Peyer's patch (tissue), 4 donors: ENCODE measurements around the gene RAPGEF1. TPM values are rescaled to one million over a fixed set of nuclear protein-coding genes. Genes with fewer than 3 reads are reported as not detected.
A peak's percentile ranks its signal among the peaks of the same experiment; 100 is the strongest.

ENCODE experiments used
- DNase-seq, 3 donors: peaks; one replicate each; pipeline ENCODE4 v3.0.0-alpha.2; 2017 to 2019
- H3K27ac ChIP-seq, 4 donors: fragments of 200-600 bp; sonication (generic); one replicate each; pipeline ENCODE4 v1.5.1; 2016 to 2019
- H3K27me3 ChIP-seq, 2 donors: fragments of 200-600 bp; sonication (generic); one replicate each; pipeline ENCODE4 v1.5.1; 2019
- H3K36me3 ChIP-seq, 3 donors: fragments of 200-600 bp; sonication (generic); one replicate each; pipeline ENCODE4 v1.5.1; 2016 to 2019
- H3K4me1 ChIP-seq, 4 donors: fragments of 200-600 bp; sonication (generic); one replicate each; pipeline ENCODE4 v1.5.1; 2016 to 2019
- H3K4me3 ChIP-seq, 4 donors: fragments of 200-600 bp; sonication (generic); 1 replicate in 3 of 4; 2 replicates in 1 of 4; pipeline ENCODE4 v1.5.1; 2016 to 2019; ENCODE audit warnings: mild to moderate bottlenecking in 1 of 4
- H3K9me3 ChIP-seq, 4 donors: fragments of 200-600 bp; sonication (generic); one replicate each; pipeline ENCODE4 v1.5.1; 2016 to 2019; ENCODE audit warnings: mild to moderate bottlenecking in 1 of 4
- POLR2A ChIP-seq, 2 donors: fragments of 450-650 bp; IDR thresholded peaks; one replicate each; pipeline ENCODE4 v1.5.1; 2017; ENCODE audit warnings: antibody characterized with exemption in 2 of 2, mild to moderate bottlenecking in 2 of 2, moderate library complexity in 2 of 2
- total RNA-seq, 4 donors: library from RNA; depleted of rRNA; stranded (reverse); fragments of >200 nt; gene quantifications; one replicate each; pipeline ENCODE4 v1.1.0, GENCODE V29; 2016
- TF ChIP-seq, protein P1 (sequence below), 6 experiments: fragments of 450-650 bp in 4 of 6; fragments of 200-600 bp in 2 of 6; sonication (generic) in 1 of 6; IDR thresholded peaks; one replicate each; pipeline ENCODE4 v1.5.1; 2017 to 2019; ENCODE audit warnings: antibody characterized with exemption in 6 of 6, mild to moderate bottlenecking in 3 of 6, moderate library complexity in 1 of 6

RAPGEF1 gene
- total RNA-seq, 4 donors from 2014 or later: 51.7 to 182 (median 70.7) TPM

DNA sequence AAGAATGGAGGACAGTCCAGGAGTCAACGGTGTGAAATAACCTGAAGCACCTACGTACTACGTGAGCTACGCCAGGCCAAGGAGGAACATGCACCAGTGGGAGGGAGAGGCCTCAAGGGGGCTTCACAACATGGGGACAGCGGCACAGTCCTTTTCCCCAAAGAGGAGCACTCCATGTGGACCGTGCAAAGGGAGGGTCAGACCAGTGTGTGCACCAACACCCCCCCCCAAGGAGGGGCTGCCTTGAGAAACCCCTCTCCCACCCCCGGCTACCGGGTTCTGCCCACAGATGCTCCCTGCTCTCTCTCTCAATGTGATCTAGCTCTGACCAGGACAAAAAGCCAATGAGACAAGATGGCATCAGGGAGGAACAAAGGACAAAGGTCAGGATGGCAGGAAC lies 126.0 kb downstream of the RAPGEF1 start:
- no peak for DNase-seq
- Histone ChIP-seq H3K27ac (no peak overlapping the region), H3K36me3 (peaks cover 0 to 59% (median 0%) of the 10 kb centered on the region in 3 donors), H3K9me3 (no peaks in the 10 kb centered on the region), H3K4me3 (no peak overlapping the region), H3K27me3 (no peaks in the 10 kb centered on the region), H3K4me1 (peaks cover 0 to 13% (median 0%) of the 10 kb centered on the region in 4 donors)
- TF ChIP-seq, protein P1, sequence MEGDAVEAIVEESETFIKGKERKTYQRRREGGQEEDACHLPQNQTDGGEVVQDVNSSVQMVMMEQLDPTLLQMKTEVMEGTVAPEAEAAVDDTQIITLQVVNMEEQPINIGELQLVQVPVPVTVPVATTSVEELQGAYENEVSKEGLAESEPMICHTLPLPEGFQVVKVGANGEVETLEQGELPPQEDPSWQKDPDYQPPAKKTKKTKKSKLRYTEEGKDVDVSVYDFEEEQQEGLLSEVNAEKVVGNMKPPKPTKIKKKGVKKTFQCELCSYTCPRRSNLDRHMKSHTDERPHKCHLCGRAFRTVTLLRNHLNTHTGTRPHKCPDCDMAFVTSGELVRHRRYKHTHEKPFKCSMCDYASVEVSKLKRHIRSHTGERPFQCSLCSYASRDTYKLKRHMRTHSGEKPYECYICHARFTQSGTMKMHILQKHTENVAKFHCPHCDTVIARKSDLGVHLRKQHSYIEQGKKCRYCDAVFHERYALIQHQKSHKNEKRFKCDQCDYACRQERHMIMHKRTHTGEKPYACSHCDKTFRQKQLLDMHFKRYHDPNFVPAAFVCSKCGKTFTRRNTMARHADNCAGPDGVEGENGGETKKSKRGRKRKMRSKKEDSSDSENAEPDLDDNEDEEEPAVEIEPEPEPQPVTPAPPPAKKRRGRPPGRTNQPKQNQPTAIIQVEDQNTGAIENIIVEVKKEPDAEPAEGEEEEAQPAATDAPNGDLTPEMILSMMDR (IDR thresholded peaks at IDR 0.05): no peak
- TF ChIP-seq POLR2A (IDR thresholded peaks at IDR 0.05): no peak

DNA sequence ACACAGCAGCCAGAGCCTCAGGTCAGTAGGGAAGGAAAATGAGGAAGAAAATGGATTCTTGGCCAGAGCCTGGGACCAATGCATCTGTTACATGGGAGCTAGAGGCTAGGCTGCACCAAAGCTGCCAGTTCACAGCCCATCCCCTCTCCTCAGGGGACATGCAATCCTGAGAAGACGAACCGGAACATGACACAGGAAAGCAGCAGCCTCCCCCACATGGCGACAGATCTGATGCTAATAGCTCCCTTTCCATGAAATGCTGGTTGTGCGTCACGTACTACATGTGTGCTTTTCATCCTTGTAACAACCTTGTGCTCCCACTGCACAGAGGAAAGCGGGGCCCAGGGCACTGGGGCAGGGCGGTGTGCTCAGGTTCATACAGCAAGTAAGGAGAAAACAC lies 127.0 kb downstream of the RAPGEF1 start:
- H3K4me1 ChIP-seq: peaks cover 0 to 15% (median 0%) of the 10 kb centered on the region in 4 donors
- DNase-seq: no peak
- H3K36me3 ChIP-seq: peaks cover 0 to 57% (median 0%) of the 10 kb centered on the region in 3 donors
- no peaks in the 10 kb centered on the region for H3K9me3 ChIP-seq
- no peak overlapping the region for H3K27ac ChIP-seq
- TF ChIP-seq, protein P1 (IDR thresholded peaks at IDR 0.05): no peak
- no peak for TF ChIP-seq POLR2A (IDR thresholded peaks at IDR 0.05)
- H3K4me3 ChIP-seq: no peak overlapping the region
- H3K27me3 ChIP-seq: no peaks in the 10 kb centered on the region

DNA sequence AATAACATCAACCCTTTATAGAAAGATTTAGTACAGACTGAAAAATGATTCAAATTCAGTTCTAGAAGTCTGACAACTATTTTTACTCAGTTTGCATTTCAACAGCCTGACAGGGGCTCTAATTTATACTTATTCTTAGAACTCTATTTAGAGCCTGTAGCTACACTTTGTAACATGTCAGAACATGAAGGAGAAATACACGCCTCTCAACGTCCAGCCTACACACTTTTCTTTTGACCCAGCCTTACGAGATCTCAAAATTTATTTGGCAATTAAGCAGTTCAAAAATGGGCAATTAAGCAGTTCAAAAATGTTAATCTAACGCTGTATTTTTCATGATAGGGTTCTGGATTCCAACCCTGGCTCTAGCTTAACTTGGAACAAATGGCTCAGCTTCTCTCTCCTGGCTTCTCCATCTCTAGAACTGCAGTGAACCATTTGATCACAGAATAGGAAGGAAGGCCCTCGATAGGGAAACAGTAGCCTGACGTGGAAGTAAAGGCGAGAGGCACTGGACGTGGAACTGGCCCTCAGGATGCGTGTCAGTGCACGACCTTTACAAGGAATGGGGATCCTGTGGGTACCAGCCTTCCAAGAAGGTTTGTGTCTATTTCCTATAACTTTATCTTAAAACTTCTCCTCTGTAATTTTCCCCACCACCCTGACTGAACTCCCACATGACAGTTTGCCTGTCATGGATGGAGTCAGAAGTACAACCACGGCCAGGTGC lies 128.1 kb downstream of the RAPGEF1 start:
- peaks cover 0 to 55% (median 0%) of the 10 kb centered on the region in 3 donors for H3K36me3 ChIP-seq
- no peak for DNase-seq
- H3K27me3 ChIP-seq: no peaks in the 10 kb centered on the region
- no peak for TF ChIP-seq POLR2A (IDR thresholded peaks at IDR 0.05)
- TF ChIP-seq, protein P1 (IDR thresholded peaks at IDR 0.05): no peak
- no peaks in the 10 kb centered on the region for H3K9me3 ChIP-seq
- no peak overlapping the region for H3K27ac ChIP-seq
- peaks cover 0 to 15% (median 0%) of the 10 kb centered on the region in 4 donors for H3K4me1 ChIP-seq
- no peak overlapping the region for H3K4me3 ChIP-seq

DNA sequence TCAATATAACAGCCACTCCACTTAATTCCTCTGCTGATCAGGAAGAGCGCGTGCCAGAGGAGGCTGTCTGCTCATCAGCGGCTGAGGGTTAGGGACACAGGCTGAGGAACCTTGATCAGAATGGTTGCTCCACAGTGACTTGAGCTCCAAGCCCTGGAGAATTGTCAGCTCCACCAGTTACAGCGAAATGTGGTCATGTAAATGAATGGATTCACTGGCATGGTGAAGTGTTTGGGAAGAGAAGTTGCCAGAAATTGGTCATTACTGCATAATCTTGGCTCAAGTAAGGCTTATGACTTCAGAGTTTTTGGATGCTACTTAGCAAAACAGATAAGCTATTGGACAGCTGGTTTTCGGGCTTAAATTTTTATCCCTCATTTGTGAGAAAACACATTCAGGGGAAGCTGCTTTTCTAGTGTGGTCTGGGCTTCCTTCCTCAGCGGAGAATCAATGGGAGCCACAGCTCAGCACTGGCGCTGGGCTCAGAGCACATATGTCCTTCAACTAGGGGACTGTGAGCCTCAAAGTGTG lies 129.6 kb downstream of the RAPGEF1 start:
- Histone ChIP-seq H3K27me3 (no peaks in the 10 kb centered on the region), H3K27ac (peak overlapping the region in 3 of 4 donors; percentile 21 to 78 (median 44)), H3K36me3 (peaks cover 0 to 47% (median 0%) of the 10 kb centered on the region in 3 donors), H3K4me1 (peaks cover 0 to 15% (median 0%) of the 10 kb centered on the region in 4 donors), H3K4me3 (no peak overlapping the region), H3K9me3 (no peaks in the 10 kb centered on the region)
- no peak for TF ChIP-seq POLR2A (IDR thresholded peaks at IDR 0.05)
- TF ChIP-seq, protein P1 (IDR thresholded peaks at IDR 0.05): no peak
- DNase-seq: peak in 1 of 3 donors; percentile 31

DNA sequence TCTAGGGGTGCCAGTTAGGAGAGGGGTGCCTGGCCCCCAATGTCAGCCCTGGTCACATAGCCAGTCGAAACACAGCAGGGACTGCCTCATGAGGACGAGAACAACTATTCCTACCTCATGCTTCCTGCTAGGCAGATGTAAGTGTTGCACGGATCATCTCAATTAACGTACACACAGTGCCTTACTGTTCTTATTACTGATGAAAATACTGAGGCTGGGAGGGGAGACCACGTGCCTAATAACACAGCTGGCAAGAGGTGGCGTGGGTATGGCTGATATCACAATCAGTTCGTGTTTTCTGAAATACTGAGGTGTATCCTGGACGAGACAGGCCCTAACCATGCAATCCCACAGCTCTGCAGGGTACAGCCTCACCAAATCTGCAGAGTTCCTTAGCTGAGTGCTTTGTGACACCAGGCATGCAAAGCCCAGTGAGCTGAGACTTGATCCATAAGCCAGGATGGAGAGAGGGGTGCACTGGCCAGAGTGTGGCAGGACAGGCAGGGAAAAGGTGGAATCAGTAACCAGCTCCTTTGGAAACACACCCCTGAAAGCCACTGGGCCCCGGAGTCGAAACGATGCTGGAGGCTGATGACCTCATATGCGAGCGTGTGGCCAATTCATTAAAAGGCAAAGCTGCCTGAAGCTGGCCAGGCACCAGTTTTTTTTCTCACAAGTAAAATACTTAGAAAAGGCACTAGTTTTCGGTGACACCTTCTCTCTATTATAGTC lies 130.6 kb downstream of the RAPGEF1 start:
- DNase-seq: no peak
- Histone ChIP-seq H3K36me3 (peaks cover 0 to 52% (median 0%) of the 10 kb centered on the region in 3 donors), H3K4me1 (peaks cover 0 to 15% (median 0%) of the 10 kb centered on the region in 4 donors), H3K9me3 (no peaks in the 10 kb centered on the region), H3K4me3 (no peak overlapping the region), H3K27ac (peak overlapping the region in 3 of 4 donors; percentile 44 to 78 (median 60)), H3K27me3 (no peaks in the 10 kb centered on the region)
- no peak for TF ChIP-seq POLR2A (IDR thresholded peaks at IDR 0.05)
- TF ChIP-seq, protein P1 (IDR thresholded peaks at IDR 0.05): no peak
